Cardiac septum (tissue), 1 donor: ENCODE measurements around the gene ZNF614. TPM values are rescaled to one million over a fixed set of nuclear protein-coding genes. Genes with fewer than 3 reads are reported as not detected.
A peak's percentile ranks its signal among the peaks of the same experiment; 100 is the strongest.
"Not testable (repeated sequence)": the region's sequence is repeated elsewhere in the genome, so short reads cannot be mapped to it uniquely, and the experiment has no call there.

ENCODE experiments used
- DNase-seq: peaks from one replicate; pipeline ENCODE4 v3.0.0-alpha.2; 2020; ENCODE audit warnings: low spot score
- intact Hi-C: fragments of 100-400 bp; cut with DNase I; formaldehyde crosslinking; loops from one replicate; pipeline ENCODE4 v1.14.0; 2022
- total RNA-seq: library from RNA; stranded (reverse); fragmentation: NEBNext Ultra II Directional; extraction: Animal tissue kit (Norgen Biotek cat#: 25700); gene quantifications from one replicate; pipeline ENCODE4 v1.2.1, GENCODE V29; 2021
- donor health status: DM: no; HTN: no; CAD: no.

Gene ZNF614
- total RNA-seq, 1 donor from 2014 or later, result 6.4 TPM

DNA sequence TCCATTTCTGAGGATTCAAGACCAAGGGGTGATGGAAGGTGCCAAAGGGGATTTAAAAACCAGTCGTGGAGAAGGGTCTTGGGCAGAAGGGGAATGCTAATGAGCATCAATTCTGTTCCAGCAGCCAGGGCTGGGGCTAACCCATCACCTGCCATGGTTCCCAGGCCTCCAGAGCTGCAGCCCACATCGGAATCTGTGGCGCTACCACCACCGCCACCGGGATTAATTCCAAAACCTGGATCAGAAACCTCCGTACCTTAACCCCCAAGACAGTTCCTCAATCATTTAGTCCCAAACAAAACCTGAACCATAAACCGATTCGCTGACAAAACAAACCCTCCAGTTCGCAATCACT is 20.8 kb downstream of the ZNF614 start:
- DNase-seq, result no peak
- intact Hi-C loops, result loop anchor here (5.0 kb wide), 1 partner anchor 40 kb away; the partner anchor contains the start of gene ZNF432

DNA sequence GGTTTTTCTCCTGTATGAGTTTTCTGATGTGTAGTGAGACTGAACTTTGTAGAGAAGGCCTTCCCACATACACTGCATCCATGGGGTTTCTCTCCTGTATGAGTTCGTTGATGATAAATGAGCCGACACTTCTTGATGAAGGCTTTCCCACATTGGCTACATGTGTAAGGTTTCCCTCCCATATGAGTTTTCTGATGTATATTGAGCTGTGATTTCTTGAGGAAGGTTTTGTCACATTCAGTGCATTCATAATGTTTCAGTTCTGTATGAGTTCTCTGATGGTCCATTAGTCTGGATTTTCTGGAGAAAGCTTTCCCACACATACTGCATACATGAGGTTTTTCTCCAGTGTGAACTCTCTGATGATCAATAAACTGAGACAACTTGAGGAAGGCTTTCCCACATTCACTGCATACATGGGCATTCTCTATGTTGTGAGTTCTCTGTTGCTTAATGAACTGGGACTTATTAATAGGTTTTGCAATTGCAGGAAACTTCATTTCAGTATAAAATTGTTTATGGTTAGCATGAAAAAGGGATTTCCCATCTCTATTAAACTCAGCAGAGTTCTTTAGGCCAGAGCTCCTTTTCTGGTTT is 34.0 kb downstream of the ZNF614 start:
- no peak for DNase-seq
- intact Hi-C loops, result no loop called here

- intact Hi-C loops, result no loop called here
- DNase-seq, result no peak
Observed at GRCh38 chr19:51993422-51993821, 34.8 kb downstream of the ZNF614 start.

DNA sequence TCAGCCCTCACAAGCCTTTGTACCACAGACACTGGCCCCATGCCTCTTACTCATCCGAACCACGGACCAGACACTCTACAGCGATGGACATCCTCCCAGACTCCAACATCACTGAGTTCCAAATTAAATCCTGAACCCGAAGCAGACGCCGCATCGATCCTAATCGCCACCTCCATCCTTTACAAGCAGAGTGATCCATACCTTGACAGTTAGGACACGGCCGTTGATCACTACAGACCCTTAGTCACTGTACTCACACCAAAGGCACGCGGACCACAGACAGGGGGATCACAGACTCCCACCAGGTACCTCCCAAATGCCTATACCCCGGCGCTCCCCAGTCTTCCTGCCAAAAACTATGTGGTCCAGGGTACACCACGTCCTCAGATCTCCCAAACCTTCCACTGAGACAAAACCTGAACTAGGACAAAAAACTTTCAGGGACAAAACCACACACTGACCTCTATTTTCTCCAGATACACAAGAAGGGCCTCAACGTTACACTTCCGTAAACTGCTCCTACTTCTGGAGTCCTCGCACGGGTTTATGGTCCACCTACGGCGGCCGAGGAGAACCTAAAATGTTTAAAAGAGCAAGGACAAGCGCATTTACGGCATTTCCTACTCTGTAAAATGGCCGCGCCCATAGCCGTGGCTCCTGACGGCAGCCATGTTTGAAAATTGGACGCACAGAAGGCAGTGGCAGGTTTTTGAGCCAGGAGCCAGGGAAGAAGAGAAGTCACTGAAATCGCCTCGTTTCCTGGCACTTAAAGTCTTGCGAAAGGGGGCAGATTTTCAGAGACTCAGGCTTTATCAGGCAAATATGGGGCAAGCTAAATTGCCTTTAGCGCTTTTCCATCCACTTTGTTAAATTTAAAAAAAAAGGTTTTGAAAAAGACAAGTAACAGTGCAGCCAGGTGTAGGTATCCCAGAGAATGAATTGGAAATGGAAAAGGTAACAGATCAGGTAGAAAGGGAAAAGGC is 41.6 kb downstream of the ZNF614 start, which contains the start of gene ZNF350:
Gene ZNF350 (minus strand): TSS at position 532 of the 983 bp plus-strand sequence. CDS start 12,480 bp downstream, outside the sequence.
- intact Hi-C loops, result loop anchor here (1.0 to 5.0 kb wide), 4 partner anchors 41 to 99 kb away; partner anchors contain the start of genes ZNF432, ZNF577, ZNF613 and ZNF614
- DNase-seq, result peak; percentile 98

- DNase-seq, result no peak
- intact Hi-C loops, result no loop called here
Observed at GRCh38 chr19:51983361-51983760, 44.8 kb downstream of the ZNF614 start.

GRCh38 chr19:51980926-51981325 is 47.3 kb downstream of the ZNF614 start:
- DNase-seq, intact Hi-C loops: not testable (repeated sequence)

GRCh38 chr19:51980116-51980736 is 48.0 kb downstream of the ZNF614 start:
- intact Hi-C loops, result no loop called here
- no peak for DNase-seq

- intact Hi-C loops, result no loop called here
- DNase-seq, result no peak
Observed at GRCh38 chr19:51978882-51979281, 49.3 kb downstream of the ZNF614 start.

DNA sequence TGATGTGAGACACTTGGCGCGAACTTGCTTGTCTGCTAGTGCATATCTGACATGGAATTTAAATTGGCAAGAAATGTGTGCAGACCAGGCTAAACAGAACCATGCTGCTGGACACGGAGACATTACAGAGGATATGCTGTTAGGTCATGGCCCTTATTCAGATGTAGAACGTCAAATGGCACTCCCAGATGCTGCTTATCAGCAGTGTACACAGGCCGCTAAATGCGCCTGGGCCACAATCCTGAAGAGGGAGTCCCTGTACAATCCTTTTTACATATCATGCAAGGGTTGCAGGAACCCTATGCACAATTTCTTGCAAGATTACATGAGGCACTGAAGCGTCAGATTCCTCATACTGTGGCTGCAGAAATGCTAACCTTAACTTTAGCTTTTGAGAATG is 50.8 kb downstream of the ZNF614 start:
- intact Hi-C loops, result no loop called here
- no peak for DNase-seq

DNA sequence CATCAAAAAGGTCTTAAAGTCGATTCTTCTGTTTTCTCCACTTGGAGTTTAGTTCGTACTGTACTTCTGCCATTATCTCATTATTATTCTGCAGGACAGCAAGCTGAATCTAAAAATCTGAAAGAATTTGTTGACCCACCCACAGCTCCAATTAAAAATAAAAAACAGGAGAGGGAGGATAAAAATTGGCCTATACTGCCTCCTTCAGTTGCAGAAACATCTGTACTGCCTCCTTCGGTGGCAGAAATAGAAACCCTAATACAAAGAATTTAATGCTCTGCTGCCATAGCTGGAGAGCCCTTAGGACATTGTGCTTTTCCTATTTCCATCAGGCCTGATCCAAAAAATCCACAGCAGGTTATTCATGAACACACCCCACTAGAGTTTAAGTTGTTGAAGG is 51.3 kb downstream of the ZNF614 start:
- DNase-seq, result no peak
- intact Hi-C loops, result no loop called here

DNA sequence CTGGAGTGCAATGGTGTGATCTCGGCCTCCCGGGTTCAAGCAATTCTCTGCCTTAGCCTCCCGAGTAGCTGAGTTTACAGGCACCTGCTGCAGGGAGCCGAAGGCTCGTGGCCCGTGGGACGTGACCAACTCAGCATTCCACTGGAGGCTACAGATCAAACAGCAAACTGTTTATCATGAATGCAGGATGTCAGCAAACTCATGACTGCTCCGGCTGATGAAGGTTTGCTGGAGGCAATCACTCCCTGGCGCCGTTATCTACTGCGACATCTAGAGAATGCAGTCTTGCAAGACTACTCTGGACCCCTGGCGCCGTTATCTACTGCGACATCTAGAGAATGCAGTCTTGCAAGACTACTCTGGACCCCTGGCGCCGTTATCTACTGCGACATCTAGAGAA is 52.4 kb downstream of the ZNF614 start:
- intact Hi-C loops, DNase-seq: not testable (repeated sequence)

DNA sequence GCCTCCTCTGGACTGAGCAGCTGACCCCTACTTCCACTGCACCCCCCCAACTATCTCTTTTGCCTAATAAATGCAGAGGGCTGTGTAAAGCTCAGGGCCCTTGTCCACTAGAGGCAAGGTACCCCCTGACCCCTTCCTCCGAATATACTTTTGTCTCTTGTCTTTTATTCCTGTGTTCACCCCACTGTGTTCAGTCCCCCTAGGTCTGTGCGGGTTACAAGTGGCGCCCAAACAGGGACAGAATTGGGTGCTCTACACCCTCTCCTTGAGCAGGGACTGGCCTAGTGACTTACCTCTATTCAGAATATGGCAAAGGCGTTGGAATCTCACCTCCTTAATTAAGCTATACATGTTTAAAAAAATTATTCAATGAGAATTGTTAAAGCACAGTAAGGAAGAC is 56.6 kb downstream of the ZNF614 start:
- DNase-seq, result no peak
- intact Hi-C loops, result no loop called here

DNA sequence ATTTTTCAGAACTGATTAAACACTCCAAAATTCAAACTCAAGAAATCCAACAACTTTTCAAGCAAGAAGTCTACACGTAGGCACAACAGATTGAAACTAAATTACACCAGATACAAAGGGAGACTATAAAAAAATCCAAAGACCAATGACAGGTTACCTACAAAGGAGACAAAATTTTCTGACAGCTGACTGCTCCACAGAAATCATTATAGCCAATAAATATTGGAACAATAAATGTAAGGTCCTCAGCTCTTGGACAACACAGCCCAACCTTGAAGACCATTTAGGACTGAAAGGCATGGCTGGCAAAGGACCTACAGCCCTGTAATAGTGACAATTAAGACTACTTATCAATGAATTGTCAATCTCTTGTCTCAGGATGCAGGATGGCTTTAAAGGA is 57.5 kb downstream of the ZNF614 start:
- intact Hi-C loops, result no loop called here
- DNase-seq, result no peak

- intact Hi-C loops, result no loop called here
- DNase-seq, result no peak
Observed at GRCh38 chr19:51965583-51965982, 62.6 kb downstream of the ZNF614 start.

Other genes with a start within 250 kb of the ZNF614 start
- 3.2 TPM for gene FPR3, start 233.2 kb downstream of the ZNF614 start, total RNA-seq
- gene ZNF577, start 140.4 kb downstream of the ZNF614 start, total RNA-seq, result 9.4 TPM
- gene ZNF649, start 123.4 kb downstream of the ZNF614 start, total RNA-seq, result 8.6 TPM
- gene ZNF613, start 100.9 kb downstream of the ZNF614 start, total RNA-seq, result 3.8 TPM
- gene ZNF350, start 41.5 kb downstream of the ZNF614 start, total RNA-seq, result 8.2 TPM
- gene ZNF615, start 20.2 kb downstream of the ZNF614 start, total RNA-seq, result 11.8 TPM
- 9.6 TPM for gene ZNF432, start 20.5 kb upstream of the ZNF614 start, total RNA-seq
- gene ZNF841, start 67.4 kb upstream of the ZNF614 start, total RNA-seq, result 13.2 TPM
- 4.3 TPM for gene ZNF616, start 111.6 kb upstream of the ZNF614 start, total RNA-seq
- gene ZNF836, start 143.2 kb upstream of the ZNF614 start, total RNA-seq, result 5.9 TPM
- gene PPP2R1A, start 161.7 kb upstream of the ZNF614 start, total RNA-seq, result 466 TPM
- gene ZNF766, start 241.2 kb upstream of the ZNF614 start, total RNA-seq, result 11.4 TPM